Testis (tissue), 3 donors: ENCODE measurements around the gene EVC2. TPM values are rescaled to one million over a fixed set of nuclear protein-coding genes. Genes with fewer than 3 reads are reported as not detected.

Experiments
- DNase-seq: peaks from one replicate; pipeline ENCODE4 v3.0.0-alpha.2; 2019
- H3K27ac ChIP-seq, 2 donors: fragments of 200-600 bp; sonication (generic); one replicate each; pipeline ENCODE4 v1.5.1; 2019
- H3K27me3 ChIP-seq: fragments of 200-600 bp; sonication (generic); one replicate; pipeline ENCODE4 v1.5.1; 2019
- H3K36me3 ChIP-seq: fragments of 200-600 bp; sonication (generic); one replicate; pipeline ENCODE4 v1.5.1; 2017; ENCODE audit warnings: low read depth; ENCODE audit errors: missing control alignments
- H3K4me1 ChIP-seq: fragments of 200-600 bp; sonication (generic); one replicate; pipeline ENCODE4 v1.5.1; 2019
- H3K4me3 ChIP-seq, 2 donors: fragments of 200-600 bp; sonication (generic); one replicate each; pipeline ENCODE4 v1.5.1; 2017 to 2019
- H3K9me3 ChIP-seq: fragments of 200-600 bp; sonication (generic); one replicate; pipeline ENCODE4 v1.5.1; 2017
- POLR2A ChIP-seq: fragments of 450-650 bp; IDR thresholded peaks from one replicate; pipeline ENCODE4 v1.6.1; 2017; ENCODE audit warnings: antibody characterized with exemption, mild to moderate bottlenecking, moderate library complexity
- WGBS, 2 donors: methylation state at CpG; one replicate each; pipeline ENCODE4 v1.1.5; 2018; 5-methylcytosine and 5-hydroxymethylcytosine counted together
- intact Hi-C: fragments of 100-400 bp; cut with DNase I; formaldehyde crosslinking; loops from one replicate; pipeline ENCODE4 v1.15.1; 2023; ENCODE audit warnings: low total_unique reads
- polyA plus RNA-seq: library from polyadenylated mRNA; stranded (reverse); fragments of 350-450 nt; fragmentation: Illumina TruSeq; extraction: RNeasy Lipid Tissue Mini Kit (QIAGEN cat#74804); gene quantifications from one replicate; pipeline ENCODE4 v1.2.3, GENCODE V29; 2014; ENCODE audit warnings: low read depth, low replicate concordance; ENCODE audit not compliant: insufficient read depth
- total RNA-seq, 2 donors: library from RNA; depleted of rRNA; stranded (reverse); fragments of >200 nt; gene quantifications; one replicate each; pipeline ENCODE4 v1.2.3, GENCODE V29; 2016
- TF ChIP-seq, protein P1 (sequence below), 3 experiments: fragments of 450-650 bp in 2 of 3; fragments of 200-600 bp in 1 of 3; sonication (generic) in 1 of 3; IDR thresholded peaks; one replicate each; pipeline ENCODE4 v1.5.1; 2016 to 2019; ENCODE audit warnings: antibody characterized with exemption in 3 of 3, mild to moderate bottlenecking in 2 of 3, moderate library complexity in 1 of 3

The EVC2 gene
- total and polyA plus RNA-seq, 3 donors from 2014 or later, result 2.9 to 10.2 (median 10.0) TPM

DNA sequence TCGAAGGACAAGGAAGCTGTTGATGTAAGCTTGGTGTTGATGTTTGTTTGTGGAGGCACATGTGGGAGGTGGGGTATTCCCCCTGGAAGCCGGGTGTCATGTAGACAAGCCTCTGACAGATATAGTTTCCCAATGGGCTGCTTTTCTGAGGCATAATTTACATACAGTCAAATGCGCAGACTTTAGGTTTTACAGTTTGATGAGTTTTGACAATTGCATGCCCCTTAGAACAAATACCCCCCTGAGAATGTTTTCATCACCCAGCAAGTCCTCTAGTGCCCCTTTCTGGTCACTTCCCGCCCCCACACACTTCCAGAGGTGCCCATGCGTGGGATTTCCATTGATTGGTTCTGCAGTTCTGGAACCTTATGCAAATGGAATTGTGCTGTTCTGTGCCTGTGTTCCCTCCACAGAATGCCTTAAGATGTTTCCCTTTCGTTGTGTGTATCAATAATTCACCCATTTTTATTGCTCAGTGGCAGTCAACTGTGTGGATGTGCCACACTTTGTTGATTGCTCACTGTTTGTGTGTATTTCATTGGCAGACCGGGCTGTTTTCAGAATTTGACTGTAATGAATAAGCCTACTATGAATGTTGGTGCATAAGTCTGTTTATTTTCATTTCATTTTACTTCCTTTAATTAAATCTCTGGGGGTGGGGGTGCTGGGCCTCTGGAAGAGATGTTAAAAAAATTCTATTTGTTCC lies 11.1 kb upstream of the EVC2 start:
- TF ChIP-seq, protein P1, sequence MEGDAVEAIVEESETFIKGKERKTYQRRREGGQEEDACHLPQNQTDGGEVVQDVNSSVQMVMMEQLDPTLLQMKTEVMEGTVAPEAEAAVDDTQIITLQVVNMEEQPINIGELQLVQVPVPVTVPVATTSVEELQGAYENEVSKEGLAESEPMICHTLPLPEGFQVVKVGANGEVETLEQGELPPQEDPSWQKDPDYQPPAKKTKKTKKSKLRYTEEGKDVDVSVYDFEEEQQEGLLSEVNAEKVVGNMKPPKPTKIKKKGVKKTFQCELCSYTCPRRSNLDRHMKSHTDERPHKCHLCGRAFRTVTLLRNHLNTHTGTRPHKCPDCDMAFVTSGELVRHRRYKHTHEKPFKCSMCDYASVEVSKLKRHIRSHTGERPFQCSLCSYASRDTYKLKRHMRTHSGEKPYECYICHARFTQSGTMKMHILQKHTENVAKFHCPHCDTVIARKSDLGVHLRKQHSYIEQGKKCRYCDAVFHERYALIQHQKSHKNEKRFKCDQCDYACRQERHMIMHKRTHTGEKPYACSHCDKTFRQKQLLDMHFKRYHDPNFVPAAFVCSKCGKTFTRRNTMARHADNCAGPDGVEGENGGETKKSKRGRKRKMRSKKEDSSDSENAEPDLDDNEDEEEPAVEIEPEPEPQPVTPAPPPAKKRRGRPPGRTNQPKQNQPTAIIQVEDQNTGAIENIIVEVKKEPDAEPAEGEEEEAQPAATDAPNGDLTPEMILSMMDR (IDR thresholded peaks at IDR 0.05), result no peak
- TF ChIP-seq POLR2A, result no peak
- H3K4me1 ChIP-seq, result peaks cover 3% of the 10 kb centered on the region
- DNase-seq, result no peak

GRCh38 chr4:5718411-5718810 lies 10.1 kb upstream of the EVC2 start:
- no peak for TF ChIP-seq POLR2A
- TF ChIP-seq, protein P1 (IDR thresholded peaks at IDR 0.05), result no peak
- intact Hi-C loops, result no loop called here

More for the DNA sequence above, 11.1 kb upstream of the EVC2 start:
- Histone ChIP-seq H3K27me3 (no peaks in the 10 kb centered on the region), H3K9me3 (no peaks in the 10 kb centered on the region), H3K4me3 (no peak overlapping the region), H3K36me3 (no peaks in the 10 kb centered on the region), H3K27ac (no peak overlapping the region)
- intact Hi-C loops, result no loop called here
- WGBS, 2 donors, result 82 to 83% methylated on average over 7 of the region's 7 CpGs

DNA sequence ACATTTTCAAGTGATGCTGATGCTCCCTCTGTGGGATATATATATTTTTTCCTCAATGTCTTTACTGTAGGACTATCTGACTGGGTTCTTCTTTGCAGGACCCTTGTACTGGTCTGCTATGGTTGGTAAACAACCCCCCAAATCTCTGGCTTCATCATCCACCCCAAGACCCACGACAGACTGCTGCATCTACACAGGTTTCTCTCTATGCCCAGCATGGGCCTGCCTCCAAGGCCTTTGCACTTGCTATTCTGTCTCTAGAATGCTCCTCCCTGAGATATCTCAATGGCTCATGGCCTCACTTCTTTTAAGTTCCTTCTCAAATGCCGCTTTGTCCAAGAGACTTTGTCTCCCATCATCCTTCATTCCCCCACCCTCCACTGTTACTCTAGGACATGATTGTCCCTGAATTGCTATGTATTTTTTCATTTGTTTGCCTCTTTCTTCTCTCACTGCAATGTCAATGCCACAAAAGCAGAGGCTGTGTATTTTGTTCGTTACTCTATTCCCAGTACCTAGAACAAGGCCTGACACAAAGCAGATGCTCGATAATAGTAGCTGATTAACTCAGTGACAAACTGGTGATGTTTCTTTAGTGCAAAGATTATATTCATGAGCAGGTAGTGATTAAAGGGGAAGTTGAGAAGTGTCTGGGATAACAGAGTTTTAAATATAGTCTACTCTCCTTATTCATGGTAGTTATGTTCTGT lies 9.2 kb upstream of the EVC2 start:
- WGBS, 2 donors, result 78 to 79% methylated on average over 4 of the region's 4 CpGs

More at GRCh38 chr4:5718411-5718810, 10.1 kb upstream of the EVC2 start:
- Histone ChIP-seq H3K36me3 (no peaks in the 10 kb centered on the region), H3K4me1 (peaks cover 3% of the 10 kb centered on the region), H3K27ac (peak overlapping the region in 1 of 2 donors; percentile 35), H3K9me3 (no peaks in the 10 kb centered on the region), H3K4me3 (no peak overlapping the region), H3K27me3 (no peaks in the 10 kb centered on the region)
- WGBS, 2 donors, result 55 to 61% methylated on average over 4 of the region's 4 CpGs
- peak; percentile 53 for DNase-seq

GRCh38 chr4:5716391-5716790 lies 8.0 kb upstream of the EVC2 start:
- WGBS, 2 donors, result 86 to 91% methylated on average over 2 of the region's 2 CpGs
- H3K27me3 ChIP-seq, result no peaks in the 10 kb centered on the region
- peaks cover 11% of the 10 kb centered on the region for H3K4me1 ChIP-seq
- H3K36me3 ChIP-seq, result no peaks in the 10 kb centered on the region
- no peaks in the 10 kb centered on the region for H3K9me3 ChIP-seq
- DNase-seq, result no peak
- H3K27ac ChIP-seq, result no peak overlapping the region
- TF ChIP-seq POLR2A, result no peak
- TF ChIP-seq, protein P1 (IDR thresholded peaks at IDR 0.05), result no peak
- H3K4me3 ChIP-seq, result no peak overlapping the region
- intact Hi-C loops, result no loop called here

More for the DNA sequence above, 9.2 kb upstream of the EVC2 start:
- Histone ChIP-seq H3K4me1 (peaks cover 3% of the 10 kb centered on the region), H3K36me3 (no peaks in the 10 kb centered on the region), H3K27ac (peak overlapping the region in 1 of 2 donors; percentile 35), H3K4me3 (no peak overlapping the region), H3K27me3 (no peaks in the 10 kb centered on the region), H3K9me3 (no peaks in the 10 kb centered on the region)
- intact Hi-C loops, result no loop called here
- no peak for DNase-seq
- TF ChIP-seq, protein P1 (IDR thresholded peaks at IDR 0.05), result no peak
- TF ChIP-seq POLR2A, result no peak
